ENCODE measurements around the gene ZNF697.
"Not testable (repeated sequence)": the region's sequence is repeated elsewhere in the genome, so short reads cannot be mapped to it uniquely, and the experiment has no call there.

ZNF697 gene

DNA sequence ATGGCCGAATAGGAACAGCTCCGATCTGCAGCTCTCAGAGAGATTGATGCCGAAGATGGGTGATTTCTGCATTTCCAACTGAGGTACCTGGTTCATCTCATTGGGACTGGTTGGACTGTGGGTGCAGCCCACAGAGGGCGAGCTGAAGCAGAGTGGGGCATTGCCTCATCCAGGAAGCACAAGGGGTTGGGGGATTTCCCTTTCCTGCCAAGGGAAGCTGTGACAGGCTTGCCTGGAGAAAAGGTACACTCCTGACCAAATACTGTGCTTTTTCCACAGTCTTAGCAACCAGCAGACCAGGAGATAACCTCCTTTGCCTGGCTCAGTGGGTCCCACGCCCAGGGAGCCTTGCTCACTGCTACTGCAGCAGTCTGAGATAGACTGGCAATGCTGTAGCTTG lies 74.2 kb downstream of the ZNF697 start:
- no peak for DNase-seq (ENCODE audit: low spot score)
- TF ChIP-seq CTCF (IDR thresholded peaks at IDR 0.05; ENCODE audit: extremely low read depth, missing control alignments), result no peak

- not testable (repeated sequence) for DNase-seq (ENCODE audit: low spot score)
Measured at GRCh38 chr1:119569930-119570622, 78.0 kb downstream of the ZNF697 start.

Data from GM20000 (cell line).